H1 (cell line): ENCODE results near the gene CD84. TPM values are rescaled to one million over a fixed set of nuclear protein-coding genes. Genes with fewer than 3 reads are reported as not detected.

Source experiments
- ATF3 ChIP-seq: IDR thresholded peaks from 2 replicates; pipeline ENCODE4 v1.6.1; 2011; ENCODE audit warnings: low read depth, mild to moderate bottlenecking, low read length; ENCODE audit not compliant: insufficient read depth
- CHD2 ChIP-seq: IDR thresholded peaks from 2 replicates; pipeline ENCODE4 v1.6.1; 2012; ENCODE audit warnings: low read length, improper control_type of control experiment
- CHD7 ChIP-seq: fragments of 300-600 bp; sonication (generic); IDR thresholded peaks from 2 replicates; pipeline ENCODE4 v1.7.1; 2012; ENCODE audit warnings: low read length, moderate library complexity, mild to moderate bottlenecking, inconsistent platforms; ENCODE audit not compliant: insufficient replicate concordance
- CREB1 ChIP-seq: IDR thresholded peaks from 2 replicates; pipeline ENCODE4 v1.6.1; 2012; ENCODE audit warnings: inconsistent platforms
- CTBP2 ChIP-seq: IDR thresholded peaks from 2 replicates; pipeline ENCODE4 v1.7.0; 2011; ENCODE audit warnings: borderline replicate concordance, mild to moderate bottlenecking, moderate library complexity, mixed read lengths, low read length; ENCODE audit not compliant: insufficient read depth, insufficient read length
- MAFK ChIP-seq: IDR thresholded peaks from 2 replicates; pipeline ENCODE4 v1.6.1; 2012; ENCODE audit warnings: low read depth, mild to moderate bottlenecking, improper control_type of control experiment, low read length
- RBBP5 ChIP-seq: IDR thresholded peaks from 2 replicates; pipeline ENCODE4 v1.7.1; 2012; ENCODE audit warnings: low read depth, mild to moderate bottlenecking, inconsistent platforms, low read length, moderate library complexity, borderline replicate concordance
- SP1 ChIP-seq: IDR thresholded peaks from 2 replicates; pipeline ENCODE4 v1.6.1; 2011; ENCODE audit warnings: low read depth, low read length
- SP2 ChIP-seq: IDR thresholded peaks from 2 replicates; pipeline ENCODE4 v1.6.1; 2012; ENCODE audit warnings: mild to moderate bottlenecking, low read length, inconsistent platforms
- TAF1 ChIP-seq: IDR thresholded peaks from 2 replicates; pipeline ENCODE4 v1.6.1; 2011; ENCODE audit warnings: mild to moderate bottlenecking, low read depth, low read length
- USF2 ChIP-seq: IDR thresholded peaks from 2 replicates; pipeline ENCODE4 v1.6.1; 2011; ENCODE audit warnings: low read length, improper control_type of control experiment
- polyA plus RNA-seq, 7 experiments: library from polyadenylated mRNA; depleted of rRNA in 3 of 7; stranded (reverse) in 5 of 7; unstranded in 2 of 7; fragments of >200 nt in 5 of 7; fragments of 200-250 nt in 2 of 7; gene quantifications; 1 replicate in 5 of 7; 2 replicates in 1 of 7; 4 replicates in 1 of 7; pipeline versions ENCODE4 v1.2.1 to v1.2.3, GENCODE V29; 2011 to 2013; ENCODE audit warnings: missing spikeins in 2 of 7, mixed read lengths in 2 of 7
- total RNA-seq: library from RNA; stranded (reverse); fragmentation: NEBNext Ultra II Directional; extraction: Animal tissue kit (Norgen Biotek cat#: 25700); gene quantifications from 2 replicates; pipeline ENCODE4 v1.2.1, GENCODE V29; 2021

The CD84 gene
- total and polyA plus RNA-seq, 2 of the 8 experiments (the other 6 are each of a cell fraction or from before 2014, with no cell fraction given), result not detected

GRCh38 chr1:160608514-160608913 lies 29.2 kb upstream of the CD84 start (continued):
- TF ChIP-seq CHD7 (no peak), CHD2 (no peak), CTBP2 (no peak), USF2 (no peak), SP2 (no peak), TAF1 (no peak), CREB1 (no peak), RBBP5 (no peak), ATF3 (no peak), MAFK (no peak), SP1 (no peak)
